Measurements from ENCODE around the gene NHS.

The NHS gene

GRCh38 chrX:17719711-17720110 is 344.7 kb downstream of the NHS start:
- Histone ChIP-seq H3K4me3 (no peak overlapping the region), H3K27me3 (no peaks in the 10 kb centered on the region), H3K9me3 (no peaks in the 10 kb centered on the region), H3K27ac (no peak overlapping the region), H3K36me3 (no peaks in the 10 kb centered on the region), H3K4me1 (no peaks in the 10 kb centered on the region)
- no peak for DNase-seq
- TF ChIP-seq, protein P1, sequence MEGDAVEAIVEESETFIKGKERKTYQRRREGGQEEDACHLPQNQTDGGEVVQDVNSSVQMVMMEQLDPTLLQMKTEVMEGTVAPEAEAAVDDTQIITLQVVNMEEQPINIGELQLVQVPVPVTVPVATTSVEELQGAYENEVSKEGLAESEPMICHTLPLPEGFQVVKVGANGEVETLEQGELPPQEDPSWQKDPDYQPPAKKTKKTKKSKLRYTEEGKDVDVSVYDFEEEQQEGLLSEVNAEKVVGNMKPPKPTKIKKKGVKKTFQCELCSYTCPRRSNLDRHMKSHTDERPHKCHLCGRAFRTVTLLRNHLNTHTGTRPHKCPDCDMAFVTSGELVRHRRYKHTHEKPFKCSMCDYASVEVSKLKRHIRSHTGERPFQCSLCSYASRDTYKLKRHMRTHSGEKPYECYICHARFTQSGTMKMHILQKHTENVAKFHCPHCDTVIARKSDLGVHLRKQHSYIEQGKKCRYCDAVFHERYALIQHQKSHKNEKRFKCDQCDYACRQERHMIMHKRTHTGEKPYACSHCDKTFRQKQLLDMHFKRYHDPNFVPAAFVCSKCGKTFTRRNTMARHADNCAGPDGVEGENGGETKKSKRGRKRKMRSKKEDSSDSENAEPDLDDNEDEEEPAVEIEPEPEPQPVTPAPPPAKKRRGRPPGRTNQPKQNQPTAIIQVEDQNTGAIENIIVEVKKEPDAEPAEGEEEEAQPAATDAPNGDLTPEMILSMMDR (IDR thresholded peaks at IDR 0.05), result no peak
- intact Hi-C loops (cut with DNase I; ENCODE audit: low total_unique reads), result no loop called here

DNA sequence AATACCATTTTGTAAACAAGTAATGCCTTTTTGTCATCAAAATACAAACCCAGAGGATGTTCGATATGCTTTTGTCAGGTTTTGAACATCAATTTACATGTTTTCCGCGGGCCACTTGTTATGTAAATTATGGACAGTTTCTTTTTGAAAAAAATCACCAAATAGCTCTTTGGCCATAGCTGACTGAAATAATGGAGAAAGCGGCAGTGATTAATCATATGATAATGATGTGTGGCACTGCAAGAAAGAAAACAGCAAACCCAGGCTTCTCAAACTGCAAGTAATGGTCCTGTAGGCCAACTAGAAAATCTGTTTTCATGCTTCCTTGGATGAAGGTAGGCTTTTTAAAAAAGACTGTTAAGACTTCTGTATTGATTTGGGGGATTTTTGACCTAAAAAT is 346.7 kb downstream of the NHS start:
- Histone ChIP-seq H3K4me1 (no peaks in the 10 kb centered on the region), H3K4me3 (no peak overlapping the region), H3K27me3 (no peaks in the 10 kb centered on the region), H3K36me3 (peaks cover 0 to 13% (median 7%) of the 10 kb centered on the region in 3 donors), H3K9me3 (no peaks in the 10 kb centered on the region), H3K27ac (no peak overlapping the region)
- TF ChIP-seq, protein P1 (IDR thresholded peaks at IDR 0.05), result no peak
- no peak for DNase-seq
- intact Hi-C loops (cut with DNase I; ENCODE audit: low total_unique reads), result no loop called here

DNA sequence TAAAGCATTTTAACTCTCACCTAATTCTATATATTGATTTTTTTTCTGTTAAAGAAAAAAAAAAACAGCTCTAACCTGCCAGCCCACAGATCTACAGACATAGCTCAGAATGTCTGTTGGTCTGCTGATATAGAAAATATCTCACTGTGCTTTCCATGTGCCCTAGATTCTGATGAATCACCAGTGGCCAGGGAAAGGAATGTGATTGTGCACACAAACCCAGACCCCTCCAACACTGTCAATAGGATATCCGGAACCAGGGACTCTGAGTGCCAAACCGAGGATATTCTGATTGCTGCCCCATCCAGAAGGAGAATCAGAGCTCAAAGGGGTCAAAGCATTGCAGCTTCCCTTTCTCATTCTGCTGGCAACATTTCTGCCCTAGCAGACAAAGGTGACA is 350.2 kb downstream of the NHS start:
- no peak for DNase-seq
- Histone ChIP-seq H3K27me3 (no peaks in the 10 kb centered on the region), H3K4me1 (no peaks in the 10 kb centered on the region), H3K9me3 (no peaks in the 10 kb centered on the region), H3K36me3 (peaks cover 0 to 13% (median 7%) of the 10 kb centered on the region in 3 donors), H3K27ac (no peak overlapping the region), H3K4me3 (no peak overlapping the region)
- intact Hi-C loops (cut with DNase I; ENCODE audit: low total_unique reads), result no loop called here
- TF ChIP-seq, protein P1 (IDR thresholded peaks at IDR 0.05), result no peak

DNA sequence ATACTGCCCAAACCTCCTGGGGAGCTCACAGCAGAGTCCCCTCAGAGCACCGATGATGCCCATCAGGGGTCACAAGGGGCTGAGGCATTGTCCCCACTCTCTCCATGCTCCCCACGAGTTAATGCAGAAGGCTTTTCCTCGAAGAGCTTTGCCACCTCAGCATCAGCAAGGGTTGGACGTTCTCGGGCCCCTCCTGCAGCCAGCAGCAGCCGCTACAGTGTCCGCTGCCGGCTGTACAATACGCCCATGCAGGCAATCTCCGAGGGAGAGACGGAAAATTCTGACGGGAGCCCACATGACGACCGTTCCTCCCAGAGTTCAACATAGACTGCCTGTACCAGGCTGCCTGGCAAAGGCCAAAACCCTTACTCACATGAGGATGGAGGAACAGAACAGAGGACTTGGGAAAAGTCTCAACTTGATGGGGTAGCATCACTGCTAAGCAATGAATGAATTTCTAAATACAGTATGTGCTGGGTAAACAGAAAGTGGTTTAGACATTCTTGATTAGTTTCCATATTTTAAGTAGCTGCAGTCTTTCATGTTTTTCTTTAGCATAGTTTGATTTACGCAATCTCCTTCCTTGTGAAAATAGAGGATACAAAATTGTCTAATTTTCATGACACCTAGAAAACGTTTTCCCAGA is 357.3 kb downstream of the NHS start:
- Histone ChIP-seq H3K27ac (no peak overlapping the region), H3K4me3 (no peak overlapping the region), H3K4me1 (peaks cover 0 to 7% (median 0%) of the 10 kb centered on the region in 4 donors), H3K9me3 (no peaks in the 10 kb centered on the region), H3K36me3 (no peaks in the 10 kb centered on the region), H3K27me3 (no peaks in the 10 kb centered on the region)
- no peak for DNase-seq
- TF ChIP-seq, protein P1 (IDR thresholded peaks at IDR 0.05), result no peak
- intact Hi-C loops (cut with DNase I; ENCODE audit: low total_unique reads), result no loop called here

GRCh38 chrX:17735406-17735805 is 360.4 kb downstream of the NHS start:
- H3K9me3 ChIP-seq, result no peaks in the 10 kb centered on the region
- TF ChIP-seq, protein P1 (IDR thresholded peaks at IDR 0.05), result no peak
- H3K27me3 ChIP-seq, result no peaks in the 10 kb centered on the region
- H3K4me3 ChIP-seq, result no peak overlapping the region
- peak overlapping the region; percentile 79 to 81 for H3K27ac ChIP-seq
- intact Hi-C loops (cut with DNase I; ENCODE audit: low total_unique reads), result no loop called here
- no peak for DNase-seq
- peaks cover 0 to 11% (median 0%) of the 10 kb centered on the region in 4 donors for H3K4me1 ChIP-seq
- no peaks in the 10 kb centered on the region for H3K36me3 ChIP-seq

DNA sequence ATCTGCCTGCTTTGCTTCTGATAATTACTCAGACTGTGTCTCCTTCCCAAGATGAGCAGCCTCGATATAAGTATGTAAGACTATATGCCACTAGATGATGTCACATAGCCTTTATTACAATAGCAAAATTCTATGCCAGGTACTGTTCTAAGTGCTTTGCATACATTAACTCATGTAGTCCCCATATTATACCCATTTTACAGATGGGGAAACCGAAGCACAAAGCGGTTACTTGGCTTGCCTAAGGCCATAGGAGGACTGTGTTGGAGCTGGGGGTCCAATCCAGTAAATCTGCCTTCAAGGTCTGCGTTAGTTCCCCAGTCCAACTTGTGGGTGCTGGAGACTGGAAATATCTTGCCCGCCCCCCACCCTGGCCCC is 361.5 kb downstream of the NHS start:
- H3K27me3 ChIP-seq, result no peaks in the 10 kb centered on the region
- no peaks in the 10 kb centered on the region for H3K36me3 ChIP-seq
- no peak for DNase-seq
- H3K9me3 ChIP-seq, result no peaks in the 10 kb centered on the region
- TF ChIP-seq, protein P1 (IDR thresholded peaks at IDR 0.05), result no peak
- peak overlapping the region; percentile 79 to 81 for H3K27ac ChIP-seq
- H3K4me3 ChIP-seq, result peak overlapping the region; percentile 49 to 52
- H3K4me1 ChIP-seq, result peaks cover 0 to 11% (median 0%) of the 10 kb centered on the region in 4 donors
- intact Hi-C loops (cut with DNase I; ENCODE audit: low total_unique reads), result no loop called here
